Naive B cell (primary cell): ENCODE measurements around the gene HOXC5. TPM values are rescaled to one million over a fixed set of nuclear protein-coding genes. Genes with fewer than 3 reads are reported as not detected.

ENCODE experiments used
- ATAC-seq, 2 donors: fragments of 150-1000 bp; cut with Tn5 transposase; 2 replicates each; pipeline ENCODE4 v1.10.0; 2021; ENCODE audit warnings: low read depth in 2 of 2, mild to moderate bottlenecking in 2 of 2, moderate library complexity in 2 of 2
- DNase-seq: peaks from one replicate; pipeline ENCODE4 v3.0.0; 2022
- H3K27ac Mint-ChIP-seq, 6 donors: one replicate each; pipeline ENCODE4 v1.8.0; 2020 to 2022; ENCODE audit warnings: mild to moderate bottlenecking in 6 of 6, mixed read lengths in 6 of 6, moderate library complexity in 5 of 6, inconsistent platforms in 2 of 6
- H3K27me3 Mint-ChIP-seq, 3 donors: one replicate each; pipeline ENCODE4 v1.8.0; 2021 to 2022; ENCODE audit warnings: mixed read lengths in 3 of 3, mild to moderate bottlenecking in 1 of 3
- H3K36me3 Mint-ChIP-seq, 2 donors: one replicate each; pipeline ENCODE4 v1.8.0; 2020 to 2022; ENCODE audit warnings: mixed read lengths in 2 of 2, inconsistent platforms in 1 of 2, mild to moderate bottlenecking in 1 of 2
- H3K4me1 Mint-ChIP-seq, 3 donors: one replicate each; pipeline ENCODE4 v1.8.0; 2020 to 2022; ENCODE audit warnings: mixed read lengths in 3 of 3, inconsistent platforms in 1 of 3, mild to moderate bottlenecking in 1 of 3, moderate library complexity in 1 of 3
- H3K4me3 Mint-ChIP-seq, 8 donors: one replicate each; pipeline ENCODE4 v1.8.0; 2020 to 2022; ENCODE audit warnings: mild to moderate bottlenecking in 8 of 8, mixed read lengths in 8 of 8, moderate library complexity in 8 of 8, inconsistent platforms in 2 of 8
- H3K9me3 Mint-ChIP-seq, 7 donors: one replicate each; pipeline ENCODE4 v1.8.0; 2020 to 2022; ENCODE audit warnings: mixed read lengths in 7 of 7, mild to moderate bottlenecking in 5 of 7, inconsistent platforms in 2 of 7, moderate library complexity in 1 of 7
- polyA plus RNA-seq, 6 donors: library from polyadenylated mRNA; unstranded; fragments of 300-500 nt; fragmentation: Illumina TruSeq; gene quantifications; one replicate each; pipeline ENCODE4 v1.2.3, GENCODE V29; 2021; ENCODE audit warnings: low read depth in 6 of 6

HOXC5 gene
- polyA plus RNA-seq, 6 donors from 2014 or later: not detected

DNA sequence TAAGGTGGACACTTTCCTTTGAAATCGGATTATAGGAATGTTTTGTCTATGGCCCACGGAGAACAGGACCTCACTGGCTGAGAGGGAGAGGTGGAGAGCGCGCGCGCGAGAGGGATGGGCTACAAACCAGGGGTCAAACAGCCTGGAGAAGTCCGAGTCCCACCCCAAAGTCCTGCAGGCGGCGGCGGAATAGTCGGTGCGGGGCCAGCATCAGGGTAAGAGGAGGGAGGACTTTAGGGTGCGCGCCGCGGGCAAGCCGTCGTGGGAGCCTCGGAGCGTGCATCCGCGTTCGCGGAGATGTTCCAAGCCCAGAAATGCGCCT lies 27.4 kb upstream of the HOXC5 start:
- Mint-ChIP-seq H3K27me3 (peaks cover 78 to 99% (median 91%) of the 10 kb centered on the region in 3 donors), H3K36me3 (no peaks in the 10 kb centered on the region), H3K4me1 (peaks cover 19 to 47% (median 38%) of the 10 kb centered on the region in 3 donors), H3K4me3 (peak overlapping the region in 6 of 8 donors; percentile 80 to 94 (median 84)), H3K27ac (peak overlapping the region in 5 of 6 donors; percentile 58 to 93 (median 79)), H3K9me3 (peaks cover 0 to 2% (median 0%) of the 10 kb centered on the region in 7 donors)
- no peak for DNase-seq
- no peak for ATAC-seq

DNA sequence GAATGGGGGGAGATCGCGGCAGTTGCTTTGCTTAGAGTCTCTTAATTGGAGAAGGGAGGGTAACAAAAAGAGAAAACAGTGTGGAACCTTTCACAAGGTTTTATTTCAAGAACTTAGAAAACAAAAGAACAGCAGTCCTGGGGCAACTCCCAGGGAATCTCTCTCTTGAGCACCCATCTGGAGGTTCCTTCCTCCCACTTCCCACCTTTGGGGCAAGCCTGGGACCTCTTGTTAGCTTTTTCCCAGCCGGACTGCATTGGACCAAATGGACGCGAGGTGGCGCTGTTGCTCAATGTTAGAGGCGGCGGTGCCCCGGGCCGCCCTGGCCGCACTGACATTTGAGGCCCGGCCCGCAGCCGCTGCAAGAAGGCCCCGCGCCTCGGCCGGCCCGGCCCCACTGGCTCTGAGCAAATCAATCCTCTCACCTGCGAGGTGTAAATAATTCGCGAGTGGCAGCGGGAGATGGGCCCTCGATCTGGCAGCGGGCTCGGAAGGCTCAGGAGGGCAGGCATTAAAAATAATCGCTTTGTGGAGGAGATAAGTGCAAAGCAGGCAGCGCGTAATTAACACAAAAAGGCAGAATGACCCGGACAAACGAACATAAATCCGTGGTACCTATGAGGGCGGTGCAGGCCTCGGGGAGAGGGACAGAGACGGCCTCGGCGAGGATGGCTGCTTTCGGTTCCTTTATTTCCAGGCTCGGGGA lies 26.8 kb upstream of the HOXC5 start:
- peak overlapping the region; percentile 18 to 93 (median 68) for H3K27ac Mint-ChIP-seq
- peaks cover 0 to 2% (median 0%) of the 10 kb centered on the region in 7 donors for H3K9me3 Mint-ChIP-seq
- H3K4me1 Mint-ChIP-seq: peaks cover 21 to 48% (median 41%) of the 10 kb centered on the region in 3 donors
- H3K4me3 Mint-ChIP-seq: peak overlapping the region; percentile 80 to 94 (median 84)
- ATAC-seq: peak; percentile 80 to 85
- peaks cover 80 to 99% (median 93%) of the 10 kb centered on the region in 3 donors for H3K27me3 Mint-ChIP-seq
- peak; percentile 83 for DNase-seq
- H3K36me3 Mint-ChIP-seq: no peaks in the 10 kb centered on the region

DNA sequence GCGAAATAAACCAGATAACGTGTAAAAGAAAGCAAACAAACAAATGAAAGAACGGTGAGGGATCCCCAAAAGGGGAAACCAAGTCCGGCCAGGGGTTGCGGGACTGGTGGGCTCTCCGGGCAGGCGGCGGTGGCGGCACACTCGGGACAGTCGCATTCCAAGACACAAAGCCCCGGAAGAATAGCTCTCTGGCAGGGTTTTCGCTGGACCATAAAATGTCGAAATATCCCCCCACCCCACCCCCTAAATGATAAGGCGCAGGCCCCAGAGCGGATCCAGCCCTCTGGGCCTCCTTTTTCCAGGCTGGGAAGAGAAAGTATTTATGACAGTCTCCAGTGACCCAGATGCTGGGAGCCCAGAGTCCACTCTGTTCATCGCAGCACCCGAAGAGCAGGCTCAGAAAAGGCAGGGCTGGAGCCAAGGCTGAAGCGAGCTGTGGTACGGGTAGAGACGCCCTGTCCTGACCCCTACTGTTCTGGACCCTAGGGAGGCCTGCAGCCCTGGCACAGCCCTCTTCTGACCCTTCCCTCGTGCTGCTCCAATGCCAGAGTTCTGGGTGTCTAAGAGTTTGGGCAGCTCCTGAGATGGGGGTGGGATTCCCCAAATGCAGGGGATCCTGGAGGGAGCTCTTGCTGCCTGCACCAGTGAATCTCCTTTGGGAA lies 26.2 kb upstream of the HOXC5 start:
- H3K36me3 Mint-ChIP-seq: no peaks in the 10 kb centered on the region
- peaks cover 28 to 54% (median 45%) of the 10 kb centered on the region in 3 donors for H3K4me1 Mint-ChIP-seq
- H3K9me3 Mint-ChIP-seq: peaks cover 0 to 2% (median 0%) of the 10 kb centered on the region in 7 donors
- H3K4me3 Mint-ChIP-seq: peak overlapping the region; percentile 80 to 94 (median 84)
- ATAC-seq (no peak), DNase-seq (no peak)
- H3K27ac Mint-ChIP-seq: peak overlapping the region in 3 of 6 donors; percentile 22 to 93 (median 73)
- peaks cover 81 to 99% (median 93%) of the 10 kb centered on the region in 3 donors for H3K27me3 Mint-ChIP-seq

DNA sequence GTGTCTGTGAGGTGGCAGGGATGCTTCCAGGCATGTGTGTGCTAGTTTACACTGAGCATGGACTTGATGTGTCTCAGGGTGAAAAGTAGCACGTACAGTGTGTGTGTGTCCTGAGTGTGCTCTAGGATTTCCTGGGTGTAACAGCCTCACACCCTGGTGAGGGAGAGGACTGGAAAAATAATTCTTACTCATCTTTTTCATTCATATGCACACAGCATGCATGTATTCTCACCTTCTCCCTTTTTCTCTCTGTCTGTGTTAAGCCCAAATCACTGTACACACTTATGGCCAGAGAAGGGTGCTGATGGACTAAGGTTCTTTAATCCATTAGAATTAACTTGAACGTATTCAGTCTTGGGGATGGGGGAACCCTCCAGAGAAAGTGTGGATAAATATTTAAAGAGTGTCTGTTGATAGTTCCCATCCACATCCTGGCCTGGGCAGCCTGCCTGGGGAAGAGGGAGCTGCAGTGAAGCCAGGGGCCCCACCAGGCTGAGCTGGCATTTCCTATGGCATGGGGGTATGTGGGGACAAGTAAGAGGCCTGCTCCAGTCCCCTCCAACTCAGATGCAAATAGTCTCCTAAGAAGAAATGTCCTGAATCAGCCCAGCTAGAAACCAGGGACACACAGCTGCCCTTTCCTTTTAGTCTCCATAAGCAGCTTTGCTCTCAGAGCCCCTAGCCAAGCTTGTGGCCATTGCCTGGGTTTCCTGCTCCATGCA lies 25.2 kb upstream of the HOXC5 start:
- H3K36me3 Mint-ChIP-seq: no peaks in the 10 kb centered on the region
- peaks cover 80 to 97% (median 93%) of the 10 kb centered on the region in 3 donors for H3K27me3 Mint-ChIP-seq
- DNase-seq (no peak), ATAC-seq (no peak)
- H3K27ac Mint-ChIP-seq: no peak overlapping the region
- H3K4me1 Mint-ChIP-seq: peaks cover 29 to 54% (median 39%) of the 10 kb centered on the region in 3 donors
- H3K9me3 Mint-ChIP-seq: peaks cover 0 to 2% (median 0%) of the 10 kb centered on the region in 7 donors
- H3K4me3 Mint-ChIP-seq: peak overlapping the region in 5 of 8 donors; percentile 50 to 94 (median 80)

DNA sequence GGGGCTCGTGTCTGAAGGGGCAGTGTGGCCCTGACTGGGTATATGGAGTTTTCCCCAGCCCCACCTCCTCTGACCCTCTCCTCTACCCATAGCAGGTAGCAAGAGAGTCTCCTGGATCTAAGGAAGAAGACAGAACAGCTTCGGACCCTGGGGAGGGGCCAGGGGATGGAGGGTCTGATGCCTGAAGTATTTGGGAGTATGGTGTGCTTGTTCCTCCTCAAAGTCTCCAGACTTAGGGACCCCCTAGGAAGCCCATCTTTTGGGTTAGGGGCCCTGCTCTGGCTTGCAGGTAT lies 24.6 kb upstream of the HOXC5 start:
- peaks cover 80 to 97% (median 93%) of the 10 kb centered on the region in 3 donors for H3K27me3 Mint-ChIP-seq
- no peak for ATAC-seq
- H3K4me1 Mint-ChIP-seq: peaks cover 29 to 54% (median 38%) of the 10 kb centered on the region in 3 donors
- DNase-seq: no peak
- peak overlapping the region in 6 of 8 donors; percentile 32 to 85 (median 46) for H3K4me3 Mint-ChIP-seq
- no peak overlapping the region for H3K27ac Mint-ChIP-seq
- no peaks in the 10 kb centered on the region for H3K36me3 Mint-ChIP-seq
- peaks cover 0 to 2% (median 0%) of the 10 kb centered on the region in 7 donors for H3K9me3 Mint-ChIP-seq

DNA sequence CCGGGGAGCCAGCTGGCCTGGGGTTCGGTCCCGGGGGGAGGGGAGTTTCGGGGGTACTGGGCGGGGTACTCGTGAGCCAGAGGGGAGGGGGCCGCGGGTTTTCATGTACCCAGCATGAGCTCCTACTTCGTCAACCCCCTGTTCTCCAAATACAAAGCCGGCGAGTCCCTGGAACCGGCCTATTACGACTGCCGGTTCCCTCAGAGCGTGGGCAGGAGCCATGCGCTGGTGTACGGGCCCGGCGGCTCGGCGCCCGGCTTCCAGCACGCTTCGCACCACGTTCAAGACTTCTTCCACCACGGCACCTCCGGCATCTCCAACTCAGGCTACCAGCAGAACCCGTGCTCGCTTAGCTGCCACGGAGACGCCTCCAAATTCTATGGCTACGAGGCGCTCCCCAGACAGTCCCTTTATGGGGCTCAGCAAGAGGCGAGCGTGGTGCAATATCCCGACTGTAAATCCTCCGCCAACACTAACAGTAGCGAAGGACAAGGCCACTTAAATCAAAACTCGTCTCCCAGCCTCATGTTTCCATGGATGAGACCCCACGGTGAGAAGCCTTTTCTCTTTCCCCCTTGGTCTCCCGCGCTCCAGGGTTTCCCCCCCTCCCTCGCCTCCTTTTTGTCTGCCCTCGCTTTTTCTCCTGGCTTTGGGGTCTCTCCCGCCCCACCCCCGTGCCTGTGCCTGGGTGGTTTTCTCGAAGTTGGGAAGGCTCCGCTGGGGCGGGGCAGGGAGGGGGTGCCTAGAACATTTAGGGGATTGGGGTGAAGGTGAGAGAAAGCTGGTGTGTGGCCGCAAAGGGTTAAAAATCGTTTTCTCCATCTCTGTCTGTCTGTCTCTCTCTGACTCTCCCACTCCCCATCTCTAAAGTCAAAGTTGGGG lies 23.4 kb upstream of the HOXC5 start:
- Mint-ChIP-seq H3K27me3 (peaks cover 79 to 97% (median 93%) of the 10 kb centered on the region in 3 donors), H3K4me1 (peaks cover 29 to 51% (median 39%) of the 10 kb centered on the region in 3 donors), H3K36me3 (no peaks in the 10 kb centered on the region), H3K27ac (peak overlapping the region in 2 of 6 donors; percentile 78 to 91), H3K9me3 (peaks cover 0 to 2% (median 0%) of the 10 kb centered on the region in 7 donors), H3K4me3 (peak overlapping the region in 7 of 8 donors; percentile 62 to 90 (median 69))
- no peak for ATAC-seq
- DNase-seq: no peak

DNA sequence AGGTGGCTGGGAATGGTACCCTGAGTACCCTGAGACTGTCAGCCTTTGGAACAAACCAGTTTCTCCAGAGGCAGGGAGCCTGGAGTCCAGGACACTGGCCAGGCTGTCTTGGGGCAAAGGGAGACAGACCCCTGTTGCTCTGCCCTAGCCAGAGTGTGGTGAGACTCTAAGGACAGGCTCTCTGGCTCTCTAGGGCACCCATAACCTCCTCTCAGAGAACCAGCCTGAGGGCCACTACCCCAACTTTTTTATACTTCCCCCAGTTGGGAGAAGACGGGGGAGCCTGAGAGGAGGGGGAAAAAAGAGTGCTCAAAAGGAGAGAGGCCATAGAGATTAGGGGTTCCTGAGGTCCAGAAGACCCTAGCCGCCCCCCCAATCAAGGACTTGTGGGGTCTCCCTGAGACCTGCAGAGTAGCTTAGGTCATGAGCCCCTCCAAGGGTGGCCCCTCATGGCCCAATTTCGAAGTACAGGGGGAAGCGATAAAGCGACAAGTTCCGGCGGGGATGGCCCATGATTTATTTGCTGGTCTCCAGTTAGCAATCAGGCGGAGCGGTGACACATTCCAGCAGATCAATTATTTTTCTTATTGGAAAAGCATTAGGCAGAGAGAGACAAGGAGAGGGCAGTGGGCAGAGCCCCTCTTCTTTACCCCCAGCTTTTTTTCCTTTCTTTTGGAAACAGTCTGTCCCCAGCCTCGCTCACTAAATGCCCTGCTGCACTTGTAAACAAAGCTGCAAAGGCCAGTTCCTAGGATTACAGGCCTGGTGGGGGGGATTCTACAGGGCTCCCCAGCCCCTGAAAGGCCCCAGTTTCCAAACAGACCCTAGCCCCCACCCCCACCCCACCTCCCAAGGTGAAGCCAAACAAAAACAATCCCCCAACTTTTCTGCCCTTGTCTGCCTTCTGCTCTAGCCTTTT lies 22.5 kb upstream of the HOXC5 start:
- Mint-ChIP-seq H3K4me1 (peaks cover 34 to 52% (median 48%) of the 10 kb centered on the region in 3 donors), H3K9me3 (peaks cover 0 to 6% (median 2%) of the 10 kb centered on the region in 7 donors), H3K4me3 (peak overlapping the region in 5 of 8 donors; percentile 12 to 73 (median 47)), H3K27me3 (peaks cover 80 to 97% (median 93%) of the 10 kb centered on the region in 3 donors), H3K36me3 (no peaks in the 10 kb centered on the region), H3K27ac (peak overlapping the region in 2 of 6 donors; percentile 26 to 78)
- DNase-seq (no peak), ATAC-seq (no peak)

DNA sequence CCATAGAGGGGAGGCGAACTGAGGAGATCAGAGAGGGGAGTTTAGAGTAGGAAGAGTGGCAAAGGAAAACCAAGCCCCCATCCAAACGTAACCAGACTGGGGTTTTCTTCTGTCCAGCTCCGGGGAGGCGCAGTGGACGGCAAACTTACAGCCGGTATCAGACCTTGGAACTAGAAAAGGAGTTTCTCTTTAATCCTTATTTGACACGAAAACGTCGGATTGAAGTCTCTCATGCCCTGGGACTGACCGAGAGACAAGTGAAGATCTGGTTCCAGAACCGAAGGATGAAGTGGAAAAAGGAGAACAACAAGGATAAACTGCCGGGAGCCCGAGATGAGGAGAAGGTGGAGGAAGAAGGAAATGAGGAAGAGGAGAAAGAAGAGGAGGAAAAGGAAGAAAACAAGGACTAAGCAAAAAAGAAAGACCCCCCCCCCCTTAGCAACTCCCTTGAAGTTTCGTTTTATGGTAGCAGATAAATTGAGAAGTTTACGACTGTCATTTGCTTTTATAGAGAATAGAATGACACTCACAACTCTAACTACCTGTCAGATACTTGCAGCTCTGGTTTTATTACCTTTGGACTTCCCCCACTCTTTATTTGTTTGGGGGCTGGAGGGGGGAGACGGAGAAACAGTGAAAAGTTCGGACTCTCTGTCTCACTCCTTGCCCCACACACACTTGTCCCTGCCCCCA lies 21.7 kb upstream of the HOXC5 start:
- DNase-seq: no peak
- H3K4me1 Mint-ChIP-seq: peaks cover 29 to 45% (median 40%) of the 10 kb centered on the region in 3 donors
- no peak for ATAC-seq
- peak overlapping the region in 5 of 8 donors; percentile 7 to 46 (median 32) for H3K4me3 Mint-ChIP-seq
- H3K27ac Mint-ChIP-seq: peak overlapping the region in 3 of 6 donors; percentile 74 to 86 (median 78)
- H3K36me3 Mint-ChIP-seq: no peaks in the 10 kb centered on the region
- peaks cover 77 to 94% (median 88%) of the 10 kb centered on the region in 3 donors for H3K27me3 Mint-ChIP-seq
- H3K9me3 Mint-ChIP-seq: peaks cover 0 to 9% (median 2%) of the 10 kb centered on the region in 7 donors

DNA sequence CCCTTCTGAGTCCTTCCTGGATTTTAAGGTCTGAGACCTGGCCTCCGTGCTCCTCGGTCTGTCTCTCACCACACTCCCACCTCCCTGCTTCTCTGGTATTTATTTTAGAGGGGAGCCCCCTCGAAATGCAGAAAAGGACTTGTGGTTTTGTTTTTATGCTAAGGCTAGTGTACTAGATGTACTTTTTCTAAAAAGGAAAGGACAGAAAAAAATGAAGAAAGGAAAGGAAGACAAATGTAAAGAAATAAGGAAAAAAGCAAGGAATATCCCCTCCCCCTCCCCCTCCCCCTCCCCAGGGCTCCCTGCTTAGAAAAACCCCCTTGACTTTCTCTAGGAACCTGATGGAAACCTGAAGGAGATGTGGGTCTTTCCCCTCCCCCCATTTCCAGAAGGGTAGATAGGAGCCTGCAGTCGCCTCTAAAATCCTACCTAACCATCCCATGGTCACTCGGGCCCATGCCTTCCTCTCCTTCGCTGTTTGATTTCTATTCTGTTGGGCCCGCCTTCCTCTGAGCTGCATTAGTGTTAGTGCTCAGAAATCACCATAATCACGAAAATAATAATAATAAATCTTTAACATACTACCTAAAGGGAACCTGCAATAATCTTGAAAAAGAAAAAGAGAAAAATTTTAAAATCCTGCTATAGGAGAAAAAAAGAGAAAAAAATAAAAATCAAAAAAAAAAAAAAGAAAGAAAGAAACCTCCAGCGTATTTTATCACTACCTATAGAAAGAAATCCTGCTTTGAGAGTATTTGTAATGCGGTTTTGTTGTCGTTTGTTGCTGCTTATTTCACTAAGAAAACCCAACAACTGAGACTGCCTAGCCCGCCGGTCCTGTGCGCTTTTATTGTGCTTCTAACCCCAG lies 21.0 kb upstream of the HOXC5 start:
- DNase-seq (no peak), ATAC-seq (no peak)
- H3K27me3 Mint-ChIP-seq: peaks cover 75 to 87% (median 82%) of the 10 kb centered on the region in 3 donors
- peaks cover 0 to 10% (median 2%) of the 10 kb centered on the region in 7 donors for H3K9me3 Mint-ChIP-seq
- no peaks in the 10 kb centered on the region for H3K36me3 Mint-ChIP-seq
- peaks cover 25 to 38% (median 36%) of the 10 kb centered on the region in 3 donors for H3K4me1 Mint-ChIP-seq
- peak overlapping the region in 3 of 6 donors; percentile 44 to 86 (median 74) for H3K27ac Mint-ChIP-seq
- peak overlapping the region in 2 of 8 donors; percentile 32 to 46 for H3K4me3 Mint-ChIP-seq

DNA sequence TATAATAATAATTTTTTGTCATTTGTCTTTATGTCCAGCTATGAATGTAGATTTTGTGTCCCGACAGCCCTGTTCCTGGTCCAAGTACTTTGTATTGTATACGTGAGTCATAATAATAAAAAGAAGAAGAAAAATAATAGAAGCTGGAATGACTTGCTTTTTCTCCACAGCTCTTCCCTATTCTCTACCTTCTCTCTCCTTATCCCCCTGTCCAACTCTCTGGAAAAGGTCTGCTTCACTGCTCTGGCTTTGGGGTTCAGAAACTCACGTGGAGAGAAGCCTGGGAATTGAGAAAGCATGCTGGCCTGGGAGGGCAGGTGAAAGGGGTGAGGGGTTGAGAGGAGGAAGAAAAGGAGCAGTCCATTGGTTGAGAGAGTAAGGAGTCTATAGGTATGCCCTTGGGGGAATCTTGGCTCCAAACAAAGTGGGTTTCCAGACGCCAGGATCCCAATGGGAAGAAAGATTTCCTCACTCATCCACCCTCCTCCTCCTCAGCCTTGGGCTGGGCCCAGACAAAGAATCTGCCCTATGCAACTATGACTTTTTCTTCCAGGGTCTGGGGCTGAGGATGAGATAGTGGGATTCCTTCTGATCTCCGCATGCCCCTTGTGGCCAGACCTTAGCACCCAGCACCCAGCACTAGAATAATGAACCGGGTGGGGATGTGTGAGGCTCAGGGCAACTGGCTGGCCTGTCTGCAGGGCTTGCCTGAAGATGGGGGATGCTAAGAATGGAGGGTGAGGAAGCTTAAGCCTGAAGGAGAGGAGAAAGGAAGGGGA lies 20.0 kb upstream of the HOXC5 start:
- Mint-ChIP-seq H3K9me3 (peaks cover 0 to 12% (median 2%) of the 10 kb centered on the region in 7 donors), H3K36me3 (no peaks in the 10 kb centered on the region), H3K27me3 (peaks cover 74 to 87% (median 82%) of the 10 kb centered on the region in 3 donors), H3K27ac (peak overlapping the region in 2 of 6 donors; percentile 78 to 82), H3K4me1 (peaks cover 34 to 45% (median 41%) of the 10 kb centered on the region in 3 donors), H3K4me3 (peak overlapping the region in 2 of 8 donors; percentile 11 to 59)
- no peak for ATAC-seq
- no peak for DNase-seq
